Spleen (tissue), 11 donors: ENCODE results near the gene AGTR2. TPM values are rescaled to one million over a fixed set of nuclear protein-coding genes. Genes with fewer than 3 reads are reported as not detected.

Experiments
- DNase-seq: peaks from one replicate; pipeline ENCODE4 v3.0.0-alpha.2; 2020
- H3K27ac ChIP-seq, 8 donors: fragments of 200-600 bp; sonication (generic) in 7 of 8; 1 replicate in 4 of 8; 2 replicates in 4 of 8; pipeline versions ENCODE4 v1.5.0 to v1.8.0; 2016 to 2021; ENCODE audit warnings: inconsistent platforms in 4 of 8, mild to moderate bottlenecking in 4 of 8, moderate library complexity in 1 of 8
- H3K27me3 ChIP-seq, 7 donors: fragments of 200-600 bp; sonication (generic) in 6 of 7; replicated peaks in 1 of 7; 1 replicate in 4 of 7; 2 replicates in 3 of 7; pipeline versions ENCODE4 v1.5.0 to v1.8.0; 2016 to 2021; ENCODE audit warnings: inconsistent platforms in 3 of 7, mild to moderate bottlenecking in 1 of 7
- H3K36me3 ChIP-seq, 6 donors: fragments of 200-600 bp; sonication (generic) in 5 of 6; 1 replicate in 4 of 6; 2 replicates in 2 of 6; pipeline versions ENCODE4 v1.5.0 to v1.8.0; 2016 to 2021; ENCODE audit warnings: inconsistent platforms in 2 of 6
- H3K4me1 ChIP-seq, 6 donors: fragments of 200-600 bp; sonication (generic) in 5 of 6; 1 replicate in 3 of 6; 2 replicates in 3 of 6; pipeline versions ENCODE4 v1.5.0 to v1.8.0; 2016 to 2021; ENCODE audit warnings: inconsistent platforms in 3 of 6
- H3K4me3 ChIP-seq, 8 donors: fragments of 200-600 bp; sonication (generic) in 7 of 8; 1 replicate in 4 of 8; 2 replicates in 4 of 8; pipeline versions ENCODE4 v1.5.0 to v1.8.0; 2016 to 2021; ENCODE audit warnings: inconsistent platforms in 4 of 8, mild to moderate bottlenecking in 4 of 8, moderate library complexity in 2 of 8
- H3K9me3 ChIP-seq, 8 donors: fragments of 200-600 bp; sonication (generic) in 7 of 8; 1 replicate in 4 of 8; 2 replicates in 4 of 8; pipeline versions ENCODE4 v1.5.0 to v1.8.0; 2016 to 2021; ENCODE audit warnings: inconsistent platforms in 4 of 8
- POLR2A ChIP-seq, 3 donors: fragments of 450-650 bp; IDR thresholded peaks; one replicate each; pipeline ENCODE4 v1.5.1; 2017; ENCODE audit warnings: antibody characterized with exemption in 3 of 3, mild to moderate bottlenecking in 1 of 3
- POLR2AphosphoS5 ChIP-seq, 3 donors: sonication (generic); formaldehyde crosslinking; IDR thresholded peaks; one replicate each; pipeline ENCODE4 v1.5.1; 2017; ENCODE audit warnings: antibody characterized with exemption in 3 of 3
- WGBS, 5 donors: extraction: QIAGEN DNeasy Blood & Tissue Kit in 3 of 5; methylation state at CpG; one replicate each; pipeline versions ENCODE4 v1.1.5 to v1.1.7; 2013 to 2018; 5-methylcytosine and 5-hydroxymethylcytosine counted together
- intact Hi-C: fragments of 100-400 bp; cut with DNase I; formaldehyde crosslinking; loops from one replicate; pipeline ENCODE4 v1.15.0; 2023; ENCODE audit warnings: low total_unique reads
- polyA plus RNA-seq, 3 donors: library from polyadenylated mRNA; stranded (reverse); fragments of 200-250 nt; gene quantifications; one replicate each; pipeline ENCODE4 v1.2.1, GENCODE V29; 2013
- total RNA-seq, 7 donors: library from RNA; depleted of rRNA in 3 of 7; stranded (reverse); fragments of >200 nt in 3 of 7; fragmentation: NEBNext Ultra II Directional in 4 of 7; extraction: Animal tissue kit (Norgen Biotek cat#: 25700) in 4 of 7; gene quantifications; one replicate each; pipeline versions ENCODE4 v1.1.0 to v1.2.1, GENCODE V29; 2016 to 2021
- TF ChIP-seq, protein P1 (sequence below), 11 experiments: fragments of 200-600 bp in 7 of 11; fragments of 450-650 bp in 4 of 11; sonication (generic) in 4 of 11; IDR thresholded peaks in 8 of 11; conservative IDR thresholded peaks in 3 of 11; 1 replicate in 7 of 11; 2 replicates in 4 of 11; pipeline versions ENCODE4 v1.4.0 to v1.8.0; 2016 to 2021; ENCODE audit warnings: antibody characterized with exemption in 11 of 11, inconsistent platforms in 4 of 11, mild to moderate bottlenecking in 1 of 11
- donor health status: healthy with polysubstance abuse.
- donor health status: DM: no; HTN: no; CAD: no; lungs with moderate emphysema.
- donor health status: DM: no; HTN: no; CAD: no.
- donor health status: Bipolar disorder and iron deficiency.
- donor health status: healthy.
- donor health status: DM: no; HTN: no; CAD: no.
- donor health status: DM: yes; HTN: yes; CAD: no.

AGTR2 gene
- total and polyA plus RNA-seq, 10 donors: not detected

DNA sequence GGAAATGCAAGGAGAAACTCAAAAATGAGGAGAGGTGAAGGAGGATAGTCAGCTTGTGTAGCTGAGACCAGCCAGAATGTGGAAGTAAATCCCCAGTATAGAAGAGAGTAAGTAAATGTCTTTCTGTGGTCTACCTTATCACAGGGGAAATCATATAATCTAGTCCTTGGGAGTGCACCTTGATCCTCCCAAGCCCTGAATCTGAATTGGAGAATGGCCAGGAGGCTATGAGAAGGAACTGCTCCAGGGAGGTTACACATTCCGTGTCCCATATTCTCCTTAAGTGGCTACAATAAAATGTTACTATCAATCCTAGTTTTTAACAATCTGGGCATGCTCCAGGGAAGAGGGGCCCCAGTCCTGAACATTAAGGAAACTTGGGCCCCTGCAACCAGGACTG lies 10.8 kb downstream of the AGTR2 start:
- no peaks in the 10 kb centered on the region for H3K27me3 ChIP-seq
- H3K27ac ChIP-seq: no peak overlapping the region
- no peaks in the 10 kb centered on the region for H3K36me3 ChIP-seq
- WGBS, 5 donors: 40 to 75% (median 63%) methylated on average over 1 of the region's 1 CpG
- H3K4me1 ChIP-seq: no peaks in the 10 kb centered on the region
- peaks cover 0 to 19% (median 0%) of the 10 kb centered on the region in 8 donors for H3K9me3 ChIP-seq
- no peak overlapping the region for H3K4me3 ChIP-seq
- no peak for TF ChIP-seq POLR2A (IDR thresholded peaks at IDR 0.05)
- TF ChIP-seq POLR2AphosphoS5 (IDR thresholded peaks at IDR 0.05): no peak
- TF ChIP-seq, protein P1, sequence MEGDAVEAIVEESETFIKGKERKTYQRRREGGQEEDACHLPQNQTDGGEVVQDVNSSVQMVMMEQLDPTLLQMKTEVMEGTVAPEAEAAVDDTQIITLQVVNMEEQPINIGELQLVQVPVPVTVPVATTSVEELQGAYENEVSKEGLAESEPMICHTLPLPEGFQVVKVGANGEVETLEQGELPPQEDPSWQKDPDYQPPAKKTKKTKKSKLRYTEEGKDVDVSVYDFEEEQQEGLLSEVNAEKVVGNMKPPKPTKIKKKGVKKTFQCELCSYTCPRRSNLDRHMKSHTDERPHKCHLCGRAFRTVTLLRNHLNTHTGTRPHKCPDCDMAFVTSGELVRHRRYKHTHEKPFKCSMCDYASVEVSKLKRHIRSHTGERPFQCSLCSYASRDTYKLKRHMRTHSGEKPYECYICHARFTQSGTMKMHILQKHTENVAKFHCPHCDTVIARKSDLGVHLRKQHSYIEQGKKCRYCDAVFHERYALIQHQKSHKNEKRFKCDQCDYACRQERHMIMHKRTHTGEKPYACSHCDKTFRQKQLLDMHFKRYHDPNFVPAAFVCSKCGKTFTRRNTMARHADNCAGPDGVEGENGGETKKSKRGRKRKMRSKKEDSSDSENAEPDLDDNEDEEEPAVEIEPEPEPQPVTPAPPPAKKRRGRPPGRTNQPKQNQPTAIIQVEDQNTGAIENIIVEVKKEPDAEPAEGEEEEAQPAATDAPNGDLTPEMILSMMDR (IDR thresholded peaks at IDR 0.05 in 8 of 11, conservative IDR thresholded peaks at IDR 0.05 in 3 of 11): no peak
- DNase-seq: no peak
- intact Hi-C loops: no loop called here

DNA sequence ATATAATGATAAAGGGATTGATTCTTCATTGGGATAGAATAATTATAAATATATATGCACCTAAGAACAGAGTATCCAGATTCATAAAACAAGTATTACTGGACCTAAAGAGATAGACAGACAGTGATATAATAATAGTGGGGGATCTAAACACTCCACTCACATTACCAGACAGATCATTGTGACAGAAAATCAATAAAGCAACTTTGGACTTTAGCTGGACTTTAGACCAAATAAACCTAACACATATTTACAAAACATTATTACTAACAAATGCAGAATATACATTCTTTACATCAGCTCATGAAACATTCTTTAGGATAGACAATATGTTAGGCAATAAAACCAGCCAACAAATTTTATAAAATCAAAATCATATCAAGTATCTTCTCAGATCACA lies 14.6 kb downstream of the AGTR2 start:
- Histone ChIP-seq H3K27me3 (no peaks in the 10 kb centered on the region), H3K36me3 (no peaks in the 10 kb centered on the region), H3K4me3 (no peak overlapping the region), H3K9me3 (peaks cover 0 to 35% (median 4%) of the 10 kb centered on the region in 8 donors), H3K4me1 (no peaks in the 10 kb centered on the region), H3K27ac (no peak overlapping the region)
- intact Hi-C loops: no loop called here
- TF ChIP-seq POLR2A (IDR thresholded peaks at IDR 0.05): no peak
- TF ChIP-seq, protein P1 (IDR thresholded peaks at IDR 0.05 in 8 of 11, conservative IDR thresholded peaks at IDR 0.05 in 3 of 11): no peak
- no peak for TF ChIP-seq POLR2AphosphoS5 (IDR thresholded peaks at IDR 0.05)
- DNase-seq: no peak

DNA sequence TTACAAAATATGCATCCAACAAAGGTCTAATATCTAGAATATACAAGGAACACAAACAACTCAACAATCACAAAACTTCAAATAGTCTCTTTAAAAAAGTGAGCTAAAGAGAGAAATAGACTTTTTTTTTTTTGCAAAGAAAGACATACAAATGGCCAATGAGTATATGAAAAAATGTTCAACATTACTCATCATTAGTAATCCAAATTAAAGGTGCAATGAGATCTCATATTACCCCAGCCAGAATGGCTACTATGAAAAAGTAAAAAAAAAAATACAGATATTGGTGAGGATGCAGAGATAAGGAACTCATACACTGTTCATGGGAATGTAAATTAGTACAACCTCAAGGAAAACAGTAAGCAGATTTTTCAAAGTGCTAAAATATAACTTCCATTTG lies 24.1 kb downstream of the AGTR2 start:
- Histone ChIP-seq H3K36me3 (no peaks in the 10 kb centered on the region), H3K9me3 (peaks cover 0 to 13% (median 4%) of the 10 kb centered on the region in 8 donors), H3K27me3 (no peaks in the 10 kb centered on the region), H3K4me3 (no peak overlapping the region), H3K4me1 (no peaks in the 10 kb centered on the region), H3K27ac (no peak overlapping the region)
- no peak for TF ChIP-seq POLR2A (IDR thresholded peaks at IDR 0.05)
- TF ChIP-seq, protein P1 (IDR thresholded peaks at IDR 0.05 in 8 of 11, conservative IDR thresholded peaks at IDR 0.05 in 3 of 11): no peak
- TF ChIP-seq POLR2AphosphoS5 (IDR thresholded peaks at IDR 0.05): no peak
- DNase-seq: no peak
- intact Hi-C loops: no loop called here

DNA sequence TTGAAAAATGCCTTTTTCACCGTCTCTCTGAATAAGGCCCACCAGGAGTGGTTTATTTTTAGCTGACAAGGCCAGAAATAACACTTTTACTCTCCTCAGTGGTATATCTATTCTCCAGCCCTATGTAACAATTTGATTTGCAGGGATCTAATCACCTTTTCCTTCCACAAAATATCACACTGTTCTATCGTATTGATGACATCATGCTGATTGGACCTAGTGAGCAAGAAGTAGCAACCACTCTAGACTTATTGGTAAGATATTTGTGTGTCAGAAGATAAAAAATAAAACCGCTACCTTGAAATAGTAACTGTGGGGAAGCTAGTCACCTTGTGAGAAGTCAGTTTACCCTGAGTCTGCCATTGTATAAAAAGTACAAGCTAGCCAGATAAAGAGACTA lies 27.7 kb downstream of the AGTR2 start:
- WGBS, 5 donors: 19 to 85% (median 29%) methylated on average over 3 of the region's 3 CpGs
- no peak for DNase-seq
- no peaks in the 10 kb centered on the region for H3K4me1 ChIP-seq
- H3K4me3 ChIP-seq: no peak overlapping the region
- no peaks in the 10 kb centered on the region for H3K9me3 ChIP-seq
- no peaks in the 10 kb centered on the region for H3K36me3 ChIP-seq
- intact Hi-C loops: no loop called here
- TF ChIP-seq POLR2AphosphoS5 (IDR thresholded peaks at IDR 0.05): no peak
- no peak for TF ChIP-seq POLR2A (IDR thresholded peaks at IDR 0.05)
- TF ChIP-seq, protein P1 (IDR thresholded peaks at IDR 0.05 in 8 of 11, conservative IDR thresholded peaks at IDR 0.05 in 3 of 11): no peak
- H3K27me3 ChIP-seq: peaks cover 0 to 3% (median 0%) of the 10 kb centered on the region in 7 donors
- no peak overlapping the region for H3K27ac ChIP-seq
